Panc1 (cell line): ENCODE data around the gene PARP3. TPM values are rescaled to one million over a fixed set of nuclear protein-coding genes. Genes with fewer than 3 reads are reported as not detected.

ENCODE experiments used
- ATAC-seq: fragments of 200-7000 bp; cut with Tn5 transposase; 2 replicates; pipeline ENCODE4 v1.9.1; 2020; ENCODE audit warnings: mild to moderate bottlenecking, moderate library complexity
- BruUV-seq: library from RNA; stranded (reverse); fragments of 400-500 nt; replicated peaks from 2 replicates; lab custom pipeline; 2021; lab: Mats Ljungman, UMichigan
- CTCF ChIA-PET: fragments of 300-600 bp; sonication (Branson Sonifier 250); formaldehyde crosslinking; loops from one replicate; lab custom pipeline; 2022; ENCODE audit warnings: antibody characterized with exemption; lab: Charles Lee
- POLR2A ChIA-PET: fragments of 300-600 bp; sonication (Branson Sonifier 250); formaldehyde crosslinking; loops from one replicate; lab custom pipeline; 2022; ENCODE audit warnings: antibody characterized with exemption; lab: Charles Lee
- DNase-seq: peaks from one replicate; pipeline ENCODE4 v3.0.0-alpha.2; 2010; ENCODE audit warnings: low read depth, low spot score
- H3K27ac ChIP-seq: 2 replicates; pipeline ENCODE4 v1.5.1; 2011; ENCODE audit warnings: mild to moderate bottlenecking, low read length, inconsistent platforms
- H3K27me3 ChIP-seq: fragments of 200-500 bp; sonication (Bioruptor generic); 2 replicates; pipeline ENCODE4 v1.6.0; 2014; ENCODE audit warnings: low read length, inconsistent platforms; ENCODE audit not compliant: control insufficient read depth, insufficient read depth
- H3K36me3 ChIP-seq: fragments of 200-500 bp; sonication (Bioruptor generic); 2 replicates; pipeline ENCODE4 v1.5.1; 2014; ENCODE audit warnings: inconsistent platforms, mild to moderate bottlenecking, low read length, moderate library complexity; ENCODE audit not compliant: control insufficient read depth, insufficient read depth
- H3K4me1 ChIP-seq: 2 replicates; pipeline ENCODE4 v1.5.1; 2011; ENCODE audit warnings: inconsistent platforms, mild to moderate bottlenecking, low read length, moderate library complexity; ENCODE audit not compliant: control insufficient read depth, insufficient read depth
- H3K4me3 ChIP-seq, 2 experiments: 2 replicates each; pipeline ENCODE4 v1.5.1; 2011 to 2012; ENCODE audit warnings: low read depth in 2 of 2, low read length in 2 of 2, mild to moderate bottlenecking in 2 of 2, inconsistent platforms in 1 of 2, moderate library complexity in 1 of 2
- H3K9me3 ChIP-seq: fragments of 200-500 bp; sonication (Bioruptor generic); 2 replicates; pipeline ENCODE4 v1.5.1; 2014; ENCODE audit warnings: low read depth, mild to moderate bottlenecking, inconsistent platforms, low read length, moderate library complexity; ENCODE audit not compliant: control insufficient read depth, insufficient read depth
- POLR2AphosphoS5 ChIP-seq: IDR thresholded peaks from 2 replicates; pipeline ENCODE4 v1.6.1; 2012; ENCODE audit warnings: mild to moderate bottlenecking, low read depth, low read length, moderate library complexity
- SIN3A ChIP-seq: IDR thresholded peaks from 2 replicates; pipeline ENCODE4 v1.6.1; 2012; ENCODE audit warnings: low read depth, mild to moderate bottlenecking, low read length, moderate library complexity, borderline replicate concordance; ENCODE audit not compliant: insufficient read depth
- TCF7L2 ChIP-seq: IDR thresholded peaks from 2 replicates; pipeline ENCODE4 v1.6.1; 2011; ENCODE audit warnings: mild to moderate bottlenecking, low read depth, low read length, inconsistent platforms
- in situ Hi-C: cut with HindIII; loops from 2 replicates; pipeline ENCODE4 v1.10.0; 2016; ENCODE audit warnings: low sequenced_read_pairs, low pct_unique_long_range_greater_than_20kb
- intact Hi-C: fragments of 100-400 bp; cut with micrococcal nuclease; formaldehyde crosslinking; loops from one replicate; pipeline ENCODE4 v1.10.0; 2022; ENCODE audit not compliant: unreplicated experiment
- total RNA-seq: library from RNA; stranded (reverse); gene quantifications from one replicate; pipeline ENCODE4 v1.2.1, GENCODE V29; 2021; ENCODE audit not compliant: unreplicated experiment
- TF ChIP-seq, protein P1 (sequence below), 2 experiments: IDR thresholded peaks; 2 replicates each; pipeline ENCODE4 v1.6.1; 2011 to 2012; ENCODE audit warnings: low read depth in 2 of 2, control low read depth in 1 of 2, low read length in 1 of 2, mild to moderate bottlenecking in 1 of 2, moderate library complexity in 1 of 2; ENCODE audit not compliant: insufficient read depth in 1 of 2
- TF ChIP-seq, protein P2 (sequence below): fragments of 450-650 bp; IDR thresholded peaks from 2 replicates; pipeline ENCODE4 v1.5.1; 2017; ENCODE audit warnings: mild to moderate bottlenecking

PARP3 gene
- total RNA-seq, 1 experiment from 2014 or later: 16.1 TPM

DNA sequence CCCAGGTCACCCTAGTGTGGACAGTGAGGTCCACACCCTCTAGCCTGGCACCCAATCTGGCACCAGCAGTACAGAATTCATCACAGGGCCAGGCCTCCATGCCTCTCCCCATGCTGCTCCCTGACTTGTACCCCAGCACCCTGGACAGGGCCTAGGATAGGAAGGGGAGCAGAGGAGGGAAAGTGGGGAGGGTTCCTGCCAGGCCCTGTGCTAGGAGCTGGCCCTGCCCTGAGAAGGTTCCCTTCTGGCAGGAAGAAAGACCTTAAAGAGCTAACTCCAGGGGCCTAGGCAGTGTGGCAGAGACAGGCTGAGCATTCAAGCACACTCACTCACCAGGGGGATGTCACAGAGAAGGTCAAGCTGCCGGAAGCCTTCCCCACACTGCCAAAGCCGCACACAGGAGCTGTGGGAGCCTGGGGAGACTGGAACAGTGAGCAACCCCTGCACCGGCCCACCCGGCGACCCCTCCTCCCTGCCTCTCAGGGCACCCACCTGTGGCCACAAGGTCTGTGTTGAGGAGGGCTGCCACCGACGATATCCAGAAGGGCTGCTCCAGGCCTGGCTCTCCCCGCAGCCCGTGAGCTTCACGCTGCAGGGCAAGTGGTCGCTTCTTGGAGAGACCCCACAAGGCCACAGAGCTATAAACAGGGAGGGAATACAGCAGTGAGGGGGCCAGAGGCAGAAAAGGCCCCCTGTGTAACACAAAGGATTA, 7.9 kb upstream of the PARP3 start:
- Histone ChIP-seq H3K4me1 (no peaks in the 10 kb centered on the region), H3K9me3 (no peaks in the 10 kb centered on the region), H3K27ac (no peak overlapping the region), H3K36me3 (no peaks in the 10 kb centered on the region), H3K4me3 (no peak overlapping the region), H3K27me3 (no peaks in the 10 kb centered on the region)
- TF ChIP-seq SIN3A: no peak
- TF ChIP-seq, protein P1, sequence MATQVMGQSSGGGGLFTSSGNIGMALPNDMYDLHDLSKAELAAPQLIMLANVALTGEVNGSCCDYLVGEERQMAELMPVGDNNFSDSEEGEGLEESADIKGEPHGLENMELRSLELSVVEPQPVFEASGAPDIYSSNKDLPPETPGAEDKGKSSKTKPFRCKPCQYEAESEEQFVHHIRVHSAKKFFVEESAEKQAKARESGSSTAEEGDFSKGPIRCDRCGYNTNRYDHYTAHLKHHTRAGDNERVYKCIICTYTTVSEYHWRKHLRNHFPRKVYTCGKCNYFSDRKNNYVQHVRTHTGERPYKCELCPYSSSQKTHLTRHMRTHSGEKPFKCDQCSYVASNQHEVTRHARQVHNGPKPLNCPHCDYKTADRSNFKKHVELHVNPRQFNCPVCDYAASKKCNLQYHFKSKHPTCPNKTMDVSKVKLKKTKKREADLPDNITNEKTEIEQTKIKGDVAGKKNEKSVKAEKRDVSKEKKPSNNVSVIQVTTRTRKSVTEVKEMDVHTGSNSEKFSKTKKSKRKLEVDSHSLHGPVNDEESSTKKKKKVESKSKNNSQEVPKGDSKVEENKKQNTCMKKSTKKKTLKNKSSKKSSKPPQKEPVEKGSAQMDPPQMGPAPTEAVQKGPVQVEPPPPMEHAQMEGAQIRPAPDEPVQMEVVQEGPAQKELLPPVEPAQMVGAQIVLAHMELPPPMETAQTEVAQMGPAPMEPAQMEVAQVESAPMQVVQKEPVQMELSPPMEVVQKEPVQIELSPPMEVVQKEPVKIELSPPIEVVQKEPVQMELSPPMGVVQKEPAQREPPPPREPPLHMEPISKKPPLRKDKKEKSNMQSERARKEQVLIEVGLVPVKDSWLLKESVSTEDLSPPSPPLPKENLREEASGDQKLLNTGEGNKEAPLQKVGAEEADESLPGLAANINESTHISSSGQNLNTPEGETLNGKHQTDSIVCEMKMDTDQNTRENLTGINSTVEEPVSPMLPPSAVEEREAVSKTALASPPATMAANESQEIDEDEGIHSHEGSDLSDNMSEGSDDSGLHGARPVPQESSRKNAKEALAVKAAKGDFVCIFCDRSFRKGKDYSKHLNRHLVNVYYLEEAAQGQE (IDR thresholded peaks at IDR 0.05; ENCODE audit: insufficient read depth in 1 of 2, low read depth in 2 of 2, low read length in 1 of 2): peak; percentile 60 to 72; a peak in 2 of 4 replicates
- ATAC-seq (no peak), DNase-seq (no peak)
- BruUV-seq: no TSS peak
- intact Hi-C loops: no loop called here
- POLR2A ChIA-PET: no interaction called here
- CTCF ChIA-PET: no interaction called here
- in situ Hi-C loops: no loop called here

DNA sequence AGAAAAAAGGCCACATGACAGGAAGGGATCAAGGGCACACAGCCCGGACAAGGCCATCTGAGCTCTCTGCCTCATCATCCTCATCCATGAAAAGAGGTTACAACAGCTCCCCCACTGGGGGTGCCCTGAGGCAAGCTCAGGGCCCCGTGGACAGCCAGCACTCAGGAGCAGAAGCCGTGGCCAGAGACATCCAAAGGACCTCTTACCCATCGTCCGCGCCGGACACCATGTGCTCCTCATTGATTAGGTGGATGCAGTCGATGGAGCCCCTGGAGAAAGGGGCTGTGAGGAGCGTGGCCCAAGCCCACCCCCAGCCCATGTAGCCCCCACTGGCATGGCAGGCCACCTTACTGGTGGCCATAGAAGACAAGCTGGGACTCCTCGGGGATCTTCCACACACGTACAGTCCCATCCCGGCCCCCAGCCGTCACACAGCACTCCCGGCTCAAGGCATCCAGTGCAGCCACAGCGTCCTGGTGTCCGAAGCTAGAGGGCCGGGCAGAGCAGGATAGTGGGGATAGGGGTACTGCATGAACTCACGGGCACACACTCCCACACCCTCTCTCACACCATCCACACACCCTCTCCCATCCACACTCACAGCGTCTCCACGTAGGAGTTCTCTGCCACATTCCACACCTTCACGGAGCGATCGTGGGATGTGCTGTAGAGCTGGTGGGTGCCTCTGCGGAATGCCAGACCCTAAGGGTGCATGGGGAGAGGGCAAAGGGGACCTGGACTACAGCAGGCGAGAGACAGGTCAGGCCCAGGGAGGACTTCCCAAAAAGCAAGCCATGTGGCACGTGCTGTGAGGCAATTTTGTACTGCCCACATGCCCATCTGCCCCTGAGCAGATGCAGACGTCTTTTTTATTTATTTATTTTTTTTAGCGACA, 6.9 kb upstream of the PARP3 start:
- no peak overlapping the region for H3K4me3 ChIP-seq
- POLR2A ChIA-PET: interaction anchor here (0.6 kb wide), 1 partner anchor 11 kb away, joined by 3 read pairs; no protein-coding TSS in a partner anchor

More for the DNA sequence above, 6.9 kb upstream of the PARP3 start:
- CTCF ChIA-PET: no interaction called here
- BruUV-seq: no TSS peak
- TF ChIP-seq, protein P2, sequence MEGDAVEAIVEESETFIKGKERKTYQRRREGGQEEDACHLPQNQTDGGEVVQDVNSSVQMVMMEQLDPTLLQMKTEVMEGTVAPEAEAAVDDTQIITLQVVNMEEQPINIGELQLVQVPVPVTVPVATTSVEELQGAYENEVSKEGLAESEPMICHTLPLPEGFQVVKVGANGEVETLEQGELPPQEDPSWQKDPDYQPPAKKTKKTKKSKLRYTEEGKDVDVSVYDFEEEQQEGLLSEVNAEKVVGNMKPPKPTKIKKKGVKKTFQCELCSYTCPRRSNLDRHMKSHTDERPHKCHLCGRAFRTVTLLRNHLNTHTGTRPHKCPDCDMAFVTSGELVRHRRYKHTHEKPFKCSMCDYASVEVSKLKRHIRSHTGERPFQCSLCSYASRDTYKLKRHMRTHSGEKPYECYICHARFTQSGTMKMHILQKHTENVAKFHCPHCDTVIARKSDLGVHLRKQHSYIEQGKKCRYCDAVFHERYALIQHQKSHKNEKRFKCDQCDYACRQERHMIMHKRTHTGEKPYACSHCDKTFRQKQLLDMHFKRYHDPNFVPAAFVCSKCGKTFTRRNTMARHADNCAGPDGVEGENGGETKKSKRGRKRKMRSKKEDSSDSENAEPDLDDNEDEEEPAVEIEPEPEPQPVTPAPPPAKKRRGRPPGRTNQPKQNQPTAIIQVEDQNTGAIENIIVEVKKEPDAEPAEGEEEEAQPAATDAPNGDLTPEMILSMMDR: no peak
- TF ChIP-seq, protein P1 (IDR thresholded peaks at IDR 0.05; ENCODE audit: insufficient read depth in 1 of 2, low read depth in 2 of 2, low read length in 1 of 2): no peak
- TF ChIP-seq SIN3A (no peak), POLR2AphosphoS5 (no peak), TCF7L2 (no peak)
- DNase-seq: no peak
- Histone ChIP-seq H3K27ac (no peak overlapping the region), H3K4me1 (no peaks in the 10 kb centered on the region), H3K36me3 (no peaks in the 10 kb centered on the region), H3K9me3 (no peaks in the 10 kb centered on the region), H3K27me3 (no peaks in the 10 kb centered on the region)
- in situ Hi-C loops: no loop called here
- intact Hi-C loops: no loop called here
- ATAC-seq: no peak
